HS-5 (cell line): ENCODE results near the gene FBXO17.
A peak's percentile ranks its signal among the peaks of the same experiment; 100 is the strongest.

Experiments used
- DNase-seq: peaks from one replicate; pipeline ENCODE4 v3.0.0-alpha.2; 2012; ENCODE audit warnings: low read depth

Gene FBXO17

GRCh38 chr19:38915329-38916321 lies 59.9 kb downstream of the FBXO17 start:
- DNase-seq: no peak

GRCh38 chr19:38913958-38914357 lies 61.6 kb downstream of the FBXO17 start:
- no peak for DNase-seq

- no peak for DNase-seq
These were observed 62.7 kb downstream of the FBXO17 start for GRCh38 chr19:38912600-38913514.

- DNase-seq: no peak
These were observed 64.0 kb downstream of the FBXO17 start for GRCh38 chr19:38911388-38912001.

GRCh38 chr19:38910488-38910887 lies 65.1 kb downstream of the FBXO17 start:
- no peak for DNase-seq

- DNase-seq: no peak
These were observed 66.6 kb downstream of the FBXO17 start for GRCh38 chr19:38908911-38909310.

GRCh38 chr19:38907670-38908069 lies 67.9 kb downstream of the FBXO17 start:
- DNase-seq: no peak

- DNase-seq: no peak
These were observed 68.3 kb downstream of the FBXO17 start for GRCh38 chr19:38907227-38907626.

GRCh38 chr19:38905620-38906019 lies 69.9 kb downstream of the FBXO17 start:
- no peak for DNase-seq

- DNase-seq: no peak
These were observed 70.7 kb downstream of the FBXO17 start for GRCh38 chr19:38904581-38905539.

- DNase-seq: no peak
These were observed 73.9 kb downstream of the FBXO17 start for GRCh38 chr19:38901683-38902082.

- no peak for DNase-seq
These were observed 74.8 kb downstream of the FBXO17 start for GRCh38 chr19:38900743-38901190.

- no peak for DNase-seq
These were observed 75.3 kb downstream of the FBXO17 start for GRCh38 chr19:38900202-38900629.

GRCh38 chr19:38899447-38900201 lies 75.9 kb downstream of the FBXO17 start, which contains the start of the genes NFKBIB and SIRT2:
NFKBIB (plus strand) TSS chr19:38899969; CDS start chr19:38900033, 64 bp downstream.
SIRT2 (minus strand) TSS chr19:38899618; CDS start chr19:38899521, 97 bp downstream.
- DNase-seq: peak; percentile 98

GRCh38 chr19:38898788-38899446 lies 76.6 kb downstream of the FBXO17 start:
- DNase-seq: no peak

GRCh38 chr19:38894968-38895367 lies 80.6 kb downstream of the FBXO17 start:
- no peak for DNase-seq

- no peak for DNase-seq
These were observed 82.2 kb downstream of the FBXO17 start for GRCh38 chr19:38893341-38893771.

GRCh38 chr19:38892841-38893240 lies 82.7 kb downstream of the FBXO17 start:
- no peak for DNase-seq

GRCh38 chr19:38891771-38892170 lies 83.8 kb downstream of the FBXO17 start:
- no peak for DNase-seq
